Measurements from ENCODE around the gene TDRD10. TPM values are rescaled to one million over a fixed set of nuclear protein-coding genes. Genes with fewer than 3 reads are reported as not detected.
A peak's percentile ranks its signal among the peaks of the same experiment; 100 is the strongest.
"Not testable (repeated sequence)": the region's sequence is repeated elsewhere in the genome, so short reads cannot be mapped to it uniquely, and the experiment has no call there.

The TDRD10 gene
- polyA plus RNA-seq, 12 donors = 0.95 to 11.3 (median 2.6) TPM; not detected in 1

GRCh38 chr1:154478639-154479038 is 23.4 kb upstream of the TDRD10 start:
- DNase-seq = no peak

GRCh38 chr1:154479764-154480421 is 22.1 kb upstream of the TDRD10 start:
- peak; percentile 89 for DNase-seq

GRCh38 chr1:154481053-154481452 is 21.0 kb upstream of the TDRD10 start:
- DNase-seq = no peak

GRCh38 chr1:154483941-154484803 is 17.8 kb upstream of the TDRD10 start:
- DNase-seq = no peak

- DNase-seq = peak; percentile 38
These were observed 16.9 kb upstream of the TDRD10 start for GRCh38 chr1:154485106-154485505.

- no peak for DNase-seq
These were observed 16.0 kb upstream of the TDRD10 start for GRCh38 chr1:154485910-154486496.

GRCh38 chr1:154486756-154487155 is 15.3 kb upstream of the TDRD10 start:
- DNase-seq = not testable (repeated sequence)

- DNase-seq = no peak
These were observed 13.1 kb upstream of the TDRD10 start for GRCh38 chr1:154488922-154489321.

GRCh38 chr1:154489695-154490274 is 12.2 kb upstream of the TDRD10 start:
- DNase-seq = no peak

GRCh38 chr1:154490317-154490716 is 11.7 kb upstream of the TDRD10 start:
- no peak for DNase-seq

- DNase-seq = no peak
These were observed 9.9 kb upstream of the TDRD10 start for GRCh38 chr1:154492115-154492514.

GRCh38 chr1:154493276-154493675 is 8.7 kb upstream of the TDRD10 start:
- no peak for DNase-seq

- no peak for DNase-seq
These were observed 6.3 kb upstream of the TDRD10 start for GRCh38 chr1:154495496-154496273.

- DNase-seq = no peak
These were observed 5.6 kb upstream of the TDRD10 start for GRCh38 chr1:154496383-154496782.

- no peak for DNase-seq
These were observed 4.8 kb upstream of the TDRD10 start for GRCh38 chr1:154497026-154497806.

- DNase-seq = no peak
These were observed 2.6 kb upstream of the TDRD10 start for GRCh38 chr1:154499446-154499845.

GRCh38 chr1:154500533-154500932 is 1.5 kb upstream of the TDRD10 start:
- DNase-seq = no peak

- DNase-seq = no peak
These were observed 475 bp upstream of the TDRD10 start for GRCh38 chr1:154501423-154502065.

GRCh38 chr1:154502744-154503115 is 711 bp downstream of the TDRD10 start:
- DNase-seq = no peak

GRCh38 chr1:154503898-154504297 is 1.9 kb downstream of the TDRD10 start:
- no peak for DNase-seq
